SU-DHL-6 (cell line): ENCODE results near the gene RPN1.

ENCODE experiments used
- H2AFZ ChIP-seq: fragments of 200-600 bp; sonication (generic); 2 replicates; pipeline ENCODE4 v1.6.1; 2014; ENCODE audit warnings: low read depth, mild to moderate bottlenecking, moderate library complexity, mixed read lengths, antibody characterized with exemption, low read length; ENCODE audit not compliant: severe bottlenecking
- H3F3A ChIP-seq: fragments of 200-600 bp; shearing (Covaris generic); 2 replicates; pipeline ENCODE4 v1.6.0; 2016; ENCODE audit warnings: antibody characterized with exemption, mild to moderate bottlenecking; ENCODE audit not compliant: insufficient read depth
- H3K27ac ChIP-seq: fragments of 200-600 bp; sonication (generic); 2 replicates; pipeline ENCODE4 v1.5.1; 2016; ENCODE audit warnings: low read depth, mild to moderate bottlenecking, low read length, moderate library complexity, mixed read lengths
- H3K27me3 ChIP-seq: fragments of 200-600 bp; sonication (generic), shearing (Covaris generic); 2 replicates; pipeline ENCODE4 v1.6.0; 2014; ENCODE audit warnings: mild to moderate bottlenecking, low read length
- H3K36me3 ChIP-seq: fragments of 200-600 bp; sonication (generic); 2 replicates; pipeline ENCODE4 v1.6.1; 2014; ENCODE audit warnings: mild to moderate bottlenecking, low read length, mixed read lengths
- H3K4me2 ChIP-seq: fragments of 300-600, 200-600 bp; shearing (Covaris generic), sonication (generic); 2 replicates; pipeline ENCODE4 v1.6.0; 2014; ENCODE audit warnings: low read length, low read depth, mild to moderate bottlenecking; ENCODE audit not compliant: poor library complexity, severe bottlenecking
- H3K4me3 ChIP-seq: fragments of 200-600 bp; sonication (generic); 2 replicates; pipeline ENCODE4 v1.5.1; 2014; ENCODE audit warnings: antibody characterized with exemption, low read length, mild to moderate bottlenecking, mixed read lengths; ENCODE audit not compliant: insufficient read depth, poor library complexity, severe bottlenecking
- H3K79me2 ChIP-seq: fragments of 200-600 bp; sonication (generic); 2 replicates; pipeline ENCODE4 v1.6.1; 2014; ENCODE audit warnings: mild to moderate bottlenecking, low read length, moderate library complexity; ENCODE audit not compliant: insufficient read depth
- H3K9ac ChIP-seq: fragments of 200-600 bp; sonication (generic); 2 replicates; pipeline ENCODE4 v1.7.0; 2014; ENCODE audit warnings: mild to moderate bottlenecking, low read length
- H3K9me2 ChIP-seq: fragments of 200-600 bp; sonication (generic); replicated peaks from 2 replicates; pipeline ENCODE4 v1.6.1; 2014; ENCODE audit warnings: low read length; ENCODE audit not compliant: insufficient read depth
- H3K9me3 ChIP-seq: fragments of 200-600 bp; sonication (generic); 2 replicates; pipeline ENCODE4 v1.6.1; 2014; ENCODE audit warnings: low read length, mixed read lengths; ENCODE audit not compliant: insufficient read depth
- H4K20me1 ChIP-seq: fragments of 200-600 bp; sonication (generic); 2 replicates; pipeline ENCODE4 v1.6.1; 2014; ENCODE audit warnings: low read depth, mild to moderate bottlenecking, antibody characterized with exemption, low read length, moderate library complexity, mixed read lengths
- CTCF ChIP-seq: fragments of 200-600 bp; sonication (generic); IDR thresholded peaks from one replicate; pipeline ENCODE4 v1.5.1; 2017; ENCODE audit warnings: antibody characterized with exemption, mild to moderate bottlenecking, low read length, moderate library complexity; ENCODE audit not compliant: insufficient read depth, poor library complexity, severe bottlenecking
- EZH2phosphoT487 ChIP-seq: fragments of 200-600 bp; sonication (generic), shearing (Covaris generic); conservative IDR thresholded peaks from 2 replicates; pipeline ENCODE4 v1.6.1; 2018; ENCODE audit warnings: mild to moderate bottlenecking, antibody characterized with exemption, low read length, moderate library complexity, mixed read lengths

RPN1 gene

GRCh38 chr3:128579927-128580326 lies 70.7 kb downstream of the RPN1 start:
- Histone ChIP-seq H4K20me1 (no peaks in the 10 kb centered on the region), H3K79me2 (no peaks in the 10 kb centered on the region), H3K4me3 (no peak overlapping the region), H3K4me2 (no peak overlapping the region), H3K27me3 (no peaks in the 10 kb centered on the region), H3K9me3 (no peaks in the 10 kb centered on the region), H3K9me2 (no peaks in the 10 kb centered on the region), H3K27ac (no peak overlapping the region), H2AFZ (no peak overlapping the region), H3F3A (no peaks in the 10 kb centered on the region), H3K9ac (no peak overlapping the region), H3K36me3 (no peaks in the 10 kb centered on the region)
- TF ChIP-seq CTCF (no peak), EZH2phosphoT487 (no peak)

- no peaks in the 10 kb centered on the region for H3K9me2 ChIP-seq
- no peaks in the 10 kb centered on the region for H3K9me3 ChIP-seq
- H3K4me3 ChIP-seq: no peak overlapping the region
- H2AFZ ChIP-seq: no peak overlapping the region
- TF ChIP-seq EZH2phosphoT487: no peak
- no peak for TF ChIP-seq CTCF
- no peak overlapping the region for H3K4me2 ChIP-seq
- no peaks in the 10 kb centered on the region for H3K27me3 ChIP-seq
- H3K36me3 ChIP-seq: no peaks in the 10 kb centered on the region
- no peak overlapping the region for H3K9ac ChIP-seq
- no peaks in the 10 kb centered on the region for H3K79me2 ChIP-seq
- no peaks in the 10 kb centered on the region for H3F3A ChIP-seq
- no peaks in the 10 kb centered on the region for H4K20me1 ChIP-seq
- no peak overlapping the region for H3K27ac ChIP-seq
Observed at GRCh38 chr3:128578346-128578745, 72.3 kb downstream of the RPN1 start.

DNA sequence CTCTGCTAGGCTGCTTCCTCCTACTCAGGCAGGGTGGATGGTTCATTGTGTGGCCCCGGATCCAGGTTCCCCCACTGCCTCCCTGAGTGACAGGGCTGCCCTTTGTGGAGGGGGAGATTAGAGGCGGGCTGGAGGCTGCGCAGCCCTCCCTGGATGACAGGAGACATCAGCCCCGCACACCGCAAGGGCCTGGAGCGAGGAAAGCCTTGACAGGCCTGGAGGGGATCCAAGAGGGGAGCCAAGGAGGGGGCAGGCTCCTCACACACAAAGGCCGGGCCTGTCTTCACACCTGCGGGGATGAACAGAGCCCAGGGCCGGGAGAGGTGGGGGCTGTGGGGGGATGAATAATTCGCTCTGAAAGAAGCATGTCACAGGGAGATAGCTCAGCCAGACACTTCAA lies 72.9 kb downstream of the RPN1 start:
- H3K4me3 ChIP-seq: no peak overlapping the region
- no peaks in the 10 kb centered on the region for H3K27me3 ChIP-seq
- no peaks in the 10 kb centered on the region for H3F3A ChIP-seq
- no peak for TF ChIP-seq EZH2phosphoT487
- no peak for TF ChIP-seq CTCF
- no peak overlapping the region for H3K9ac ChIP-seq
- H3K36me3 ChIP-seq: no peaks in the 10 kb centered on the region
- H4K20me1 ChIP-seq: no peaks in the 10 kb centered on the region
- no peaks in the 10 kb centered on the region for H3K9me2 ChIP-seq
- H2AFZ ChIP-seq: no peak overlapping the region
- no peaks in the 10 kb centered on the region for H3K79me2 ChIP-seq
- H3K4me2 ChIP-seq: no peak overlapping the region
- H3K9me3 ChIP-seq: no peaks in the 10 kb centered on the region
- H3K27ac ChIP-seq: no peak overlapping the region

GRCh38 chr3:128576290-128576689 lies 74.3 kb downstream of the RPN1 start:
- Histone ChIP-seq H3K36me3 (no peaks in the 10 kb centered on the region), H3K79me2 (no peaks in the 10 kb centered on the region), H2AFZ (no peak overlapping the region), H3K9me2 (no peaks in the 10 kb centered on the region), H3K27ac (no peak overlapping the region), H3K9me3 (no peaks in the 10 kb centered on the region), H3K27me3 (no peaks in the 10 kb centered on the region), H3K9ac (no peak overlapping the region), H3K4me3 (no peak overlapping the region), H4K20me1 (no peaks in the 10 kb centered on the region), H3K4me2 (no peak overlapping the region), H3F3A (no peaks in the 10 kb centered on the region)
- TF ChIP-seq EZH2phosphoT487 (no peak), CTCF (no peak)
